Measurements from ENCODE around the gene FNDC3A.

Gene FNDC3A
- 118 reads per million, percentile 85 among the genes with 10 or more reads in this experiment for total RNA-seq

DNA sequence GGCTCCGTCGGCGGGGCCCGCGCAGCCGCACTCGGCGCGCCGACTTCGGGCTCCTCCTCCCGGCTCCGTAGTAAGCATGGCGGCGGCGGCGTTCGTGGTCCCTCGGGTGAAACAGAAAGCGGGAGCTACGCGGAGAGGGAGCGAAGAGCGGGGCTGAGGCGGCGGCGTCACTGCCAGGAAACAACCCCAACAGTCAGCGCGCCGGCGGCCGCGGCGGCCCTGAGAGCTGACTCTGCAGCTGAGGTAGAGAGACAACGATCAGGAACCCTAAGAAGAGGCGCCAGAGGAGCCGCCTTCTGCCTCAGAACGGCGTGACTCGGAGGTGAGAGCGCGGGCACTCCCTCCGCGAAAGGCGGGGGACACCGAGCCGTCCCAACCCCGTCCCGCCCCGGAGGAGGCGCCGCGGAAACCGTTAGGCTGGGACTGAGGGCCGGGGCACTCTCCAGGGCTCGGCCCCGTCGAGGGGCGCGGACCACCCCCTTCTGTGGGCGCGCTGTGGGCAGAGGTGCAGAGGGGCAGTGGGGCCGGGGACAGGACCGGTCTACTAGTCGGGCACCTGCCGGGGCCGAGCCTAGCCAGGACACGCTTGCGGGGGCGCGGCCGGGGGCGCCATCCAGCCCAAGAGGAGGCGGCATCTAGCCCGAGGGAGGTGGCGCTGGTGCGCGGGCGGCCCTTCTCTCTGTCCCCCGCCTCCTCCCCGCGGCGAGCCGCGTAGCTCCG is at the start of gene FNDC3A:
Gene FNDC3A (plus strand): TSS at position 57 of the 720 bp plus-strand sequence. CDS start 30,279 bp downstream, outside the sequence.
- peak; percentile 82 for DNase-seq

DNA sequence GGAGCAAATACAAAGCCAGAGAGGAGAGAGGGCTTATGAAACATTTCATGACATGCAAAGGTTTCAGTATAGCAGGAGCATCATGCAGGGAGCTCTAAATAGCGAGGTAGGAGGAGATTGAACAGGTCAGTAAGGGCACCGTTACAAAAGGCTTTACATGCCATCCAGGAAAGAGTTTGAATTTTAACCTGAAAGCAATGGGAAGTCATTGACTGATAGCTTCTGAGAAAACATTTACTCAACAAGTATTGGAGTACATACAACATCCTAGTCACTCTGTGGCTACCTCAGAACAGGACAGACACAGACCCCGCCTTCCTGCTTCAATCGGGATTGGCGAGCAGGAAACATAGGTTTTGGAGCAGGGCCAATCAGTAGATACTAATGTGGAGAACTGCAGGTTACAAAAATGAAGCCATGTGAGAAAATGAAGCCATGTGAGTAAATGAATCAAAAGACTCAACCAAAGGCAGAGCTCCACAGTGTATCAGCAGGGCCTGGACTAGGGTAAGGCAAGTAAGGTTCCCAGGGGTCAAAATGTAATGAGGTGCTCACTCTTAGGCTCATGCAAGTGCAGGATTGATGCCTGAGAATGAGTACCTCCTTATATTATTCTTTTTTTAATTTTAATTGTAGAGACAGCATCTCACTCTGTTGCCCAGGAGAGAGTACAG is 46.8 kb upstream of the FNDC3A start:
- no peak for DNase-seq

- no peak for DNase-seq
These were observed 44.8 kb upstream of the FNDC3A start for GRCh38 chr13:48930918-48931317.

DNA sequence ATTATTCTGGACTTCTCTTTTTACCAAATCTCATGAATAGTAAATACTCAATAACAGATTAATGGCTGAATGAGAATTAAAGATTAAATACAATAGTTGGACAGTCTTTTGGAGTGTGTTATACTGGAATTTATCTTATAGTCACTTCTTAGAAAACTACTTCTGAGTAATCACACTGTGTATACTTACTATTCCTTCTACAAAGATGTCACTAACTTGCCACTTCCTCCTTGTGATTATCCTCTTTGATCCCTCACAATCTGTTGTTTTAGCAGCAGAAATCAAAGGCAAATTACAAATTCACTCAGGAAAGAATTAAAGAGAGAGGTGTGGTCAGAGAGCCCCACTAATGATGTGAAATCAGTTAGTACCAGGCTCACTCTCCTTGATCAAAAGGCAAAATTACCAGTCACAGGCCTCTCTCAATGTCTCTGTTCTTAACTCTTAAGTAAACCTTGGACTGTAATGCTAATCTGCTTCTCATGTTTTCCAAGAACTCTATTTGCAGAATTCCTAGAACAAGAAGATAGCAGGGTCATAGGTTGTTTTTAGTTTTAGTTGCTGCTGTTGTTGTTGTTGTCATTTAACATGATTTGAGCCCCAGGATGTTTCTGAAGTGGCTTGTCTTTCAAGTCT is 37.3 kb upstream of the FNDC3A start:
- DNase-seq: no peak

GRCh38 chr13:48939728-48940127 is 36.0 kb upstream of the FNDC3A start:
- DNase-seq: no peak

DNA sequence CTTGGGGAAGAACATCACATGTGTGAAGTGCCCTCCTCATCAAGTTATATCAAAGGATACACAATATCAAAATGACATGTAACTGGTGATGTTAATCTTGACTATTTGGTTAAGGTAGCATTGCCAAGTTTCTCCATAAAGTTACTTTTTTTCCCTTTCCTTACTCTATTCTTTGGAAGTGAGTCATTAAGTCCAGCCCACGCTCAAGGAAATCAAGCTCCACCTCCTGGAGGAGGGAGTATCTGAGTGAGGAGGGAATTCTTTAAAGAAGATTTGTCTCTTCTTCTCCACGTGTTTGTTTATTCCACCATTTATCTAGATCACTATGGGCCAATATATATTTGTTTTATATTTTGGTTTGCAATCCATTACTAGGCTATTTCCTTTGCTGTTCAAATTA is 33.6 kb upstream of the FNDC3A start:
- no peak for DNase-seq

DNA sequence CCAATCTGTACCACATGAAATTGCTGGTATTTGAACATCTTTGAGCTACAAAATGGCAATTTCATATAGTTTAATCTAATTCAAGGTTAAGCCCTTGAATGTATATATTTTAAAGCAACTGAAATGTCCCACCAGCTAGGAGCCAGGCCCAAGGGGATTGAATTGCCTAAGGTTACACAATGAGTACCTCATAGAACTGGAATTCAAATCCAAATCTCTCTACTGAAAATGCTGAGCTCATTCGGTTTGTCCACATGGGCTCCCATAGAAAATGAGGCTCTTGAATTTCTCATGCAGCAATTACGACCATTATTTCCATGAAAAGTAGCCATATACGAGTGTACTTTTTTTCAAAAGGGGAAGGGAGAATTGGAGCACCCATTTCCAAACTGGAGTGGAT is 31.5 kb upstream of the FNDC3A start:
- DNase-seq: no peak

DNA sequence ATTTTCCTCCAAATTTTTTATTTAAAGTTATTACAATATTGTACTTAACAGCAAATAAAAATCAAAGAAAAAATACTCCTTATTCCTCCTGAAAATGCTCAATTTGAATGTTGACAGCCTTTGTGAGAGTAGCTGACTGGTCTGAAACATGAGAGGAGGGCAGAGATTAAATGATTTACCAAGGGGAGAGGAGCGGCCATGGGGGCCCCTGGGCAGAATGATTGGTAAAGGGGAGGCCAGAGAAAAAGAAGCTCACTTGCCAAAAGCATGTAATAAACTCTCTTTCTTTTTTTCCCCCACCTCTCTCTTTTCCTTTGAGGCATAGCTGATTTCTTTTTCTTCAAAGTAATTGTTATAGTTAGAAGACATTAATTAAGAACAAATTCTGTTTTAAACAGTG is 30.1 kb upstream of the FNDC3A start:
- no peak for DNase-seq

DNA sequence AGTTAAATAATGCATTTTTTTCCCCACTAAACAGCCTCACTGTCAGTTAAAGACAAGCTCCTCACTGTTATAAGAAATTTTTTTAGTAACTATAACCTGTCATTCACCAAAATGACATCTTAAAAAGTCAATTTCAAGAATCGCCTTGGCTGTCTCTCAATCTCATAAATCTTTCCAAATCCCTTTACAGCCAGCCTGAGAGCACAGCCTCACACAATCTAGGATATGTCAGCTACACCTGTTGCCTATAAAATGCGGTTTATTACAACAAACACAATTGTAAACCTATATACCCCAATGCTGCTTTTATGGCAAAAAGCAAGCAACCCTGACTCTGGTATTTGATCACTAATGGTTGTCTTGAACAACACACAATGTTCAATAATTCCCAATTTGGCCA is 29.5 kb upstream of the FNDC3A start:
- no peak for DNase-seq

GRCh38 chr13:48949566-48950500 is 25.9 kb upstream of the FNDC3A start:
- DNase-seq: no peak

- DNase-seq: no peak
These were observed 25.2 kb upstream of the FNDC3A start for GRCh38 chr13:48950501-48950875.

DNA sequence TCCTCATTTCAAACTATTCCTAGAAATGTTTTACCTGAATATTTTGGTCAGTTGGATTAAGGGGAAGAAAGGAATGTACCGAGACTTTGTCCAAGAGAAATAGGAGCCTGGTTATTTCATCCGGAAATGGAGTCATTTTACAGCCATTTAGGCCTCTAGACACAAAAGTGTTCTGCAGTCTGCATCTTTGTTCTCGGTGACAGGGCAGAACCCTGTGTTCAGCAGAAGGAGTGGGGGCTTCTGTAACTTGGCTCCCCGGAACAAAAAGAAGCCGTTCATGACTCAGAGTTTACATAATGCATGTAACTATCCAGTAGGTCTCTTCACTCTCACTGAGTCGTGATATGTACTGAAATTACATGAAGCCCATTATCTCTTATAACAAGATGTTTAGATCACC is 21.6 kb upstream of the FNDC3A start:
- no peak for DNase-seq

- DNase-seq: no peak
These were observed 20.2 kb upstream of the FNDC3A start for GRCh38 chr13:48955536-48955935.

GRCh38 chr13:48961379-48961778 is 14.3 kb upstream of the FNDC3A start:
- no peak for DNase-seq

DNA sequence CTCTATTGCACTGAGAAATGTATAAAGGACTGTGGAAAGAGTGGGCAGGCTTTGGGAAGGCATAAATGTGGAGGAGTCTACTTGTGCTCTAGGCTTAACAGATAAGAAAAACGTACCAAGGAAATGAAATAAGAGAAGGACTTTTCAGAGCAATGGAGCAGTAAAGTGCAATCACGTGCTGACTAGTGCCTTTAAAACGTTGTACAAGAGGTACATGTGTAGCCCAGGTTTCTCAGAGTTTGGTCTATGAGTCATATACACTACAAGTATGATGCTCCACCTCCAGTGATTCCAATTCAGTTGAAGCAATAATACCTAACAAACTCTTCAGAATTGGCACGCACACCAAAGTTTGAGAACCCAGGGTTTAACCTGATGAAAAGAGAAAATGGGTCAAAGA is 13.4 kb upstream of the FNDC3A start:
- no peak for DNase-seq

DNA sequence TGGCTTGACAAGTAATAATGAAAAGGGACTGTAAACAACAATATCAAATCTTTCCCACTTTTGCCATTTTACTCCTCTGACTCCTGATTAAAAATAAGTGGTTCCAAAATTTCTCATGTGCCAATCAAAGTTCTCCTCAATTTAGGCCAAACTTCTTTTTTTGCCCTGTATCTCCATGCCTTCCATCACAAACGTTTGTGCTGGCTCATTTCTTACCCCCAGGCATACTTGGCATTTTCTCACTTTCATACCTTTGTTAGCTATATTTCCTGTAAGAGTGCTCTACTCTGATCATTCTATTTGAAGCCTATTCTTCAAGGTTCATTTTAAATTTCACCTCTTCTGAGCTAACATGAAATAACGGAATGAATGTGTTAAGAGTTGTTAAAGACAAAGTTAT is 10.0 kb upstream of the FNDC3A start:
- no peak for DNase-seq

- DNase-seq: no peak
These were observed 6.0 kb upstream of the FNDC3A start for GRCh38 chr13:48969685-48970084.

- no peak for DNase-seq
These were observed 1.8 kb upstream of the FNDC3A start for GRCh38 chr13:48973845-48974431.

DNA sequence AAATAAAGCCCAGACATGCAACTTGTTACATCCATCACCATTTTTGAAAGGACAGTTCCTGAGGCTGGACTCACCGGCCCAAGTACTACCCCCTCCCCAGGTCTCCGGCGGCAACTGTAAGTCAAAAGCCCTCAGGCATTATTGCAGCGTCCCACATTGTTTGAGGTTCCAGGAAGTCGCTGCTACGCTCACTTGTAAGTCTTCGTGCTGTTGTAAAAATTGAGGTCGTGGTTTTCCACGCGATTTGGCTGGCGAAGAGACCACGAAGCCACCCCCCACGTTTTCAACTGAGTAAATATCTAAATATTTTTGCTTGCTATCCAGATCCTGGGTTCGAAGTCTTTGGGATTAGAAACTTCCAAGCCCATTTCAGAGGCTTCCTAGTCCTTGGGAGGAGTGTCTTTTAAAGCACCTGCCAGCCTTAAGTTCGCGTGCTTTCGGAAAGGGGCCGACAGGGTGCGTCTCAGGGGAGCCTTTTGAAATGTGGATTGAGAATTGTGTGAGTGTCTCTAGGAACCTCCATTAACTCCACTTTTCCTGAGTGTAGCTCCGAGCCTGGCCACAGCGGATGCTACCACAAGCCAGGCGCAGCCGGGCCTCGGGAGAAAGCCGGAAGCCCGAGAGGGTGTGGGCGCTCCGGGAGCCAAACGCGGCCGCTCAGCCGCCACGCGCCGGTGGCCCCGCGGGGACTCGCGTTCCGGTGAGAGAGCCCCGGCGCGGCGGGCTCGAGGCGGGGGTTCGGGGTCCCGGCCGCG is 434 bp upstream of the FNDC3A start:
- peak; percentile 2 for DNase-seq

GRCh38 chr13:48976576-48977285 is 1.0 kb downstream of the FNDC3A start:
- no peak for DNase-seq

DNA sequence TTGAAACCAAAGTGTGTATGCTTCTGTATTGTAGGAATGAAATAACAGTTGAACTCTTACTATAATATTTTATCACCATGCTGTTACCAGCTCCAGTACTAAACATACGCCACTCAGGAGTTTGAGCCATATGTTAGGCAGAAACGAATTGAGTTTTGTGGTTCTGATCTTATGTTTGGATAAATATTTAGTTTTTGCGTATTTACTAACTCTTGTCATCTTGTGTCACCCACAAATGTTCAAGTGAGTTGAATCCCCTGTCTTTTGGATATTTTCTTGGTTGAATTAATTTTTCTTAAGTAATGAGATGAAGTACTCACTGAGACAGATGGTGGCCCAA is 1.5 kb downstream of the FNDC3A start:
- DNase-seq: no peak
